GM23338 (cell line): ENCODE measurements around the gene ZNF783. TPM values are rescaled to one million over a fixed set of nuclear protein-coding genes. Genes with fewer than 3 reads are reported as not detected.

ENCODE experiments used
- ATAC-seq: fragments of 200-7000 bp; cut with Tn5 transposase; 3 replicates; pipeline ENCODE4 v1.9.1; 2020
- DNase-seq: peaks from one replicate; pipeline ENCODE4 v3.0.0-alpha.2; 2015; ENCODE audit warnings: low spot score
- H2AFZ ChIP-seq: fragments of 200-600 bp; sonication (generic); 2 replicates; pipeline ENCODE4 v1.8.0; 2016; ENCODE audit warnings: antibody characterized with exemption, mild to moderate bottlenecking, moderate library complexity
- H3F3A ChIP-seq: fragments of 200-600 bp; sonication (generic); replicated peaks from 2 replicates; pipeline ENCODE4 v1.8.0; 2017; ENCODE audit warnings: antibody characterized with exemption, mixed run types, low read depth
- H3K27ac ChIP-seq: fragments of 200-600 bp; sonication (generic); 2 replicates; pipeline ENCODE4 v1.6.1; 2016; ENCODE audit warnings: low read depth
- H3K27me3 ChIP-seq: fragments of 200-600 bp; sonication (generic); 2 replicates; pipeline ENCODE4 v1.8.0; 2016; ENCODE audit warnings: mild to moderate bottlenecking, mixed run types, moderate library complexity; ENCODE audit not compliant: insufficient read depth
- H3K36me3 ChIP-seq: fragments of 200-600 bp; sonication (generic); 2 replicates; pipeline ENCODE4 v1.8.0; 2016; ENCODE audit warnings: mild to moderate bottlenecking; ENCODE audit not compliant: insufficient read depth
- H3K4me1 ChIP-seq: fragments of 200-600 bp; sonication (generic); 2 replicates; pipeline ENCODE4 v1.8.0; 2016; ENCODE audit warnings: mild to moderate bottlenecking, moderate library complexity; ENCODE audit not compliant: insufficient read depth
- H3K4me2 ChIP-seq: fragments of 200-600 bp; sonication (generic); 2 replicates; pipeline ENCODE4 v1.7.1; 2017; ENCODE audit warnings: mixed run types
- H3K4me3 ChIP-seq: fragments of 200-600 bp; sonication (generic); 2 replicates; pipeline ENCODE4 v1.6.1; 2016; ENCODE audit warnings: mixed run types
- H3K79me2 ChIP-seq: fragments of 200-600 bp; sonication (generic); replicated peaks from 2 replicates; pipeline ENCODE4 v1.8.0; 2017; ENCODE audit warnings: mild to moderate bottlenecking; ENCODE audit not compliant: insufficient read depth
- H3K9me2 ChIP-seq: fragments of 200-600 bp; sonication (generic); 2 replicates; pipeline ENCODE4 v1.8.0; 2017; ENCODE audit not compliant: insufficient read depth
- H4K20me1 ChIP-seq: fragments of 200-600 bp; sonication (generic); replicated peaks from 2 replicates; pipeline ENCODE4 v1.8.0; 2017; ENCODE audit warnings: mild to moderate bottlenecking; ENCODE audit not compliant: insufficient read depth
- H3K27ac Mint-ChIP-seq: 2 replicates; pipeline ENCODE4 v1.8.0; 2020; ENCODE audit warnings: inconsistent platforms, mild to moderate bottlenecking, moderate library complexity, mixed read lengths
- H3K27me3 Mint-ChIP-seq: 3 replicates; pipeline ENCODE4 v1.8.0; 2022; ENCODE audit warnings: low read depth, mild to moderate bottlenecking, moderate library complexity, mixed read lengths, inconsistent platforms; ENCODE audit not compliant: insufficient read depth, poor library complexity
- H3K36me3 Mint-ChIP-seq: 3 replicates; pipeline ENCODE4 v1.8.0; 2021; ENCODE audit warnings: low read depth, mild to moderate bottlenecking, inconsistent platforms, moderate library complexity, mixed read lengths
- H3K4me1 Mint-ChIP-seq: 3 replicates; pipeline ENCODE4 v1.8.0; 2020; ENCODE audit warnings: mild to moderate bottlenecking, inconsistent platforms, mixed read lengths
- H3K4me3 Mint-ChIP-seq: 3 replicates; pipeline ENCODE4 v1.8.0; 2021; ENCODE audit warnings: moderate library complexity, mild to moderate bottlenecking, inconsistent platforms, mixed read lengths
- H3K9me3 Mint-ChIP-seq: 3 replicates; pipeline ENCODE4 v1.8.0; 2020; ENCODE audit warnings: moderate library complexity, mild to moderate bottlenecking, inconsistent platforms, mixed read lengths
- CTCF ChIP-seq, 2 experiments: fragments of 200-600 bp in 1 of 2; sonication (generic) in 1 of 2; conservative IDR thresholded peaks; 2 replicates each; pipeline versions ENCODE4 v1.5.1 to v1.6.1; 2016 to 2017; ENCODE audit warnings: antibody characterized with exemption in 2 of 2, low read depth in 2 of 2, mild to moderate bottlenecking in 2 of 2, moderate library complexity in 1 of 2
- EZH2 ChIP-seq: fragments of 200-600 bp; sonication (generic); IDR thresholded peaks from one replicate; pipeline ENCODE4 v1.8.0; 2017; ENCODE audit warnings: antibody characterized with exemption, mild to moderate bottlenecking, low read depth; ENCODE audit not compliant: unreplicated experiment
- JUNB ChIP-seq: IDR thresholded peaks from one replicate; pipeline ENCODE4 v1.6.1; 2016; ENCODE audit warnings: antibody characterized with exemption; ENCODE audit not compliant: unreplicated experiment
- NANOG ChIP-seq: IDR thresholded peaks from 2 replicates; pipeline ENCODE4 v1.6.1; 2016; ENCODE audit warnings: antibody characterized with exemption, borderline replicate concordance
- POLR2AphosphoS5 ChIP-seq: IDR thresholded peaks from 2 replicates; pipeline ENCODE4 v1.6.1; 2016; ENCODE audit warnings: antibody characterized with exemption, low read depth
- STAT1 ChIP-seq: IDR thresholded peaks from one replicate; pipeline ENCODE4 v1.6.1; 2016; ENCODE audit warnings: antibody characterized with exemption; ENCODE audit not compliant: unreplicated experiment
- ZNF114 ChIP-seq: fragments of 250-450 bp; sonication (Bioruptor Pico); IDR thresholded peaks from 2 replicates; pipeline ENCODE4 v1.5.0; 2020; ENCODE audit warnings: mild to moderate bottlenecking, moderate library complexity
- ZNF331 ChIP-seq: fragments of 250-450 bp; sonication (Bioruptor Pico); IDR thresholded peaks from 2 replicates; pipeline ENCODE4 v1.5.0; 2020; ENCODE audit warnings: low read depth, mild to moderate bottlenecking, moderate library complexity
- polyA plus RNA-seq: library from polyadenylated mRNA; unstranded; fragments of >200 nt; fragmentation: Nextera tagmentation; extraction: Ambion mirVana; gene quantifications from 2 replicates; pipeline ENCODE4 v1.2.1, GENCODE V29; 2016
- total RNA-seq: library from RNA; depleted of rRNA; stranded (reverse); fragments of >200 nt; shearing (Covaris generic); gene quantifications from 2 replicates; pipeline ENCODE4 v1.2.3, GENCODE V29; 2014
- TF ChIP-seq, protein P1 (sequence below): IDR thresholded peaks from 2 replicates; pipeline ENCODE4 v1.6.1; 2016; ENCODE audit warnings: antibody characterized with exemption
- TF ChIP-seq, protein P2 (sequence below): IDR thresholded peaks from one replicate; pipeline ENCODE4 v1.6.1; 2018; ENCODE audit warnings: antibody characterized with exemption; ENCODE audit not compliant: unreplicated experiment

The ZNF783 gene
- total and polyA plus RNA-seq, 2 experiments from 2014 or later, result 2.1 to 9.0 TPM

DNA sequence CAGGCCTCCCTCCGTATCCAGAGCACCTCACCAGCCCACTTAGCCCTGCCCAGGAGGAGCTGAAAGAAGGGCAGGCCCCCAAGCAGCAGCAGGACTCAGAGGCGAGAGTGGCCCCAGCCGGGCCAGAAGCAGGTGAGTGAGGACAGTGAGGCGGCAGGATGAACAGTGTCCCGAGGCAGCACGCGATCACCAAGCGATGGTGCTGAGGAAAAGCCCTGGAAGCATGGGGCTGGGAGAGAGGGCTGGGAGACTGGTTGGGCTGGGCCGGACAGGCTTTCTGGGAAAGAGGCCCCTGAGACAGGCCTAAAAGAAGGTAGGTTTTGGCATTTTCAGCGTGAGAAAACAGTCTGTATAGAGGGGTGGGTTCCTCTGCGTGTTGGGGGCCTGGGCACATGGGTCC, 16.4 kb downstream of the ZNF783 start:
- no peak overlapping the region for H3K4me3 Mint-ChIP-seq
- TF ChIP-seq STAT1 (no peak), CTCF (conservative IDR thresholded peaks at IDR 0.05; ENCODE audit: low read depth in 2 of 2) (no peak), ZNF331 (no peak), JUNB (no peak), EZH2 (no peak), POLR2AphosphoS5 (no peak), ZNF114 (CRISPR knock-in tag) (no peak), NANOG (no peak)
- TF ChIP-seq, protein P1, sequence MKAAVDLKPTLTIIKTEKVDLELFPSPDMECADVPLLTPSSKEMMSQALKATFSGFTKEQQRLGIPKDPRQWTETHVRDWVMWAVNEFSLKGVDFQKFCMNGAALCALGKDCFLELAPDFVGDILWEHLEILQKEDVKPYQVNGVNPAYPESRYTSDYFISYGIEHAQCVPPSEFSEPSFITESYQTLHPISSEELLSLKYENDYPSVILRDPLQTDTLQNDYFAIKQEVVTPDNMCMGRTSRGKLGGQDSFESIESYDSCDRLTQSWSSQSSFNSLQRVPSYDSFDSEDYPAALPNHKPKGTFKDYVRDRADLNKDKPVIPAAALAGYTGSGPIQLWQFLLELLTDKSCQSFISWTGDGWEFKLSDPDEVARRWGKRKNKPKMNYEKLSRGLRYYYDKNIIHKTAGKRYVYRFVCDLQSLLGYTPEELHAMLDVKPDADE, result no peak
- TF ChIP-seq, protein P2, sequence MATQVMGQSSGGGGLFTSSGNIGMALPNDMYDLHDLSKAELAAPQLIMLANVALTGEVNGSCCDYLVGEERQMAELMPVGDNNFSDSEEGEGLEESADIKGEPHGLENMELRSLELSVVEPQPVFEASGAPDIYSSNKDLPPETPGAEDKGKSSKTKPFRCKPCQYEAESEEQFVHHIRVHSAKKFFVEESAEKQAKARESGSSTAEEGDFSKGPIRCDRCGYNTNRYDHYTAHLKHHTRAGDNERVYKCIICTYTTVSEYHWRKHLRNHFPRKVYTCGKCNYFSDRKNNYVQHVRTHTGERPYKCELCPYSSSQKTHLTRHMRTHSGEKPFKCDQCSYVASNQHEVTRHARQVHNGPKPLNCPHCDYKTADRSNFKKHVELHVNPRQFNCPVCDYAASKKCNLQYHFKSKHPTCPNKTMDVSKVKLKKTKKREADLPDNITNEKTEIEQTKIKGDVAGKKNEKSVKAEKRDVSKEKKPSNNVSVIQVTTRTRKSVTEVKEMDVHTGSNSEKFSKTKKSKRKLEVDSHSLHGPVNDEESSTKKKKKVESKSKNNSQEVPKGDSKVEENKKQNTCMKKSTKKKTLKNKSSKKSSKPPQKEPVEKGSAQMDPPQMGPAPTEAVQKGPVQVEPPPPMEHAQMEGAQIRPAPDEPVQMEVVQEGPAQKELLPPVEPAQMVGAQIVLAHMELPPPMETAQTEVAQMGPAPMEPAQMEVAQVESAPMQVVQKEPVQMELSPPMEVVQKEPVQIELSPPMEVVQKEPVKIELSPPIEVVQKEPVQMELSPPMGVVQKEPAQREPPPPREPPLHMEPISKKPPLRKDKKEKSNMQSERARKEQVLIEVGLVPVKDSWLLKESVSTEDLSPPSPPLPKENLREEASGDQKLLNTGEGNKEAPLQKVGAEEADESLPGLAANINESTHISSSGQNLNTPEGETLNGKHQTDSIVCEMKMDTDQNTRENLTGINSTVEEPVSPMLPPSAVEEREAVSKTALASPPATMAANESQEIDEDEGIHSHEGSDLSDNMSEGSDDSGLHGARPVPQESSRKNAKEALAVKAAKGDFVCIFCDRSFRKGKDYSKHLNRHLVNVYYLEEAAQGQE, result no peak
- H3K27ac Mint-ChIP-seq, result no peak overlapping the region

More for the DNA sequence above, 16.4 kb downstream of the ZNF783 start:
- H3K9me2 ChIP-seq, result no peaks in the 10 kb centered on the region
- H3K27me3 ChIP-seq, result no peaks in the 10 kb centered on the region
- Mint-ChIP-seq H3K36me3 (peaks cover 54% of the 10 kb centered on the region), H3K9me3 (no peaks in the 10 kb centered on the region; the same call in 2 of the 3 replicates), H3K4me1 (peaks cover 3% of the 10 kb centered on the region; the same call in 2 of the 3 replicates), H3K27me3 (peaks cover 5% of the 10 kb centered on the region)
- no peaks in the 10 kb centered on the region for H4K20me1 ChIP-seq
- H3K36me3 ChIP-seq, result no peaks in the 10 kb centered on the region
- no peak overlapping the region for H3K4me3 ChIP-seq
- H3K4me2 ChIP-seq, result no peak overlapping the region
- no peaks in the 10 kb centered on the region for H3K79me2 ChIP-seq
- no peaks in the 10 kb centered on the region for H3K4me1 ChIP-seq
- H2AFZ ChIP-seq, result no peak overlapping the region
- H3K27ac ChIP-seq, result no peak overlapping the region
- H3F3A ChIP-seq, result 0 out of 2 replicates have a peak, but pooled peaks cover 4% of the 10 kb centered on the region
- ATAC-seq (no peak), DNase-seq (no peak)
